ENCODE data around the gene RNGTT. TPM values are rescaled to one million over a fixed set of nuclear protein-coding genes. Genes with fewer than 3 reads are reported as not detected.
"Not testable (repeated sequence)": the region's sequence is repeated elsewhere in the genome, so short reads cannot be mapped to it uniquely, and the experiment has no call there.

The RNGTT gene
- total RNA-seq, 1 donor from 2014 or later = 6.1 TPM

- no peak for DNase-seq (ENCODE audit: low spot score)
- ATAC-seq = no peak
Observed at GRCh38 chr6:88972504-88973423, 9.3 kb upstream of the RNGTT start.

- no peak for DNase-seq (ENCODE audit: low spot score)
- no peak for ATAC-seq
Observed at GRCh38 chr6:88970301-88970700, 6.9 kb upstream of the RNGTT start.

- DNase-seq (ENCODE audit: low spot score); ATAC-seq: not testable (repeated sequence)
Observed at GRCh38 chr6:88969255-88969654, 5.8 kb upstream of the RNGTT start.

GRCh38 chr6:88967891-88968290 is 4.5 kb upstream of the RNGTT start:
- no peak for ATAC-seq

GRCh38 chr6:88965691-88966090 is 2.3 kb upstream of the RNGTT start:
- ATAC-seq (no peak), DNase-seq (ENCODE audit: low spot score) (no peak)

More at GRCh38 chr6:88967891-88968290, 4.5 kb upstream of the RNGTT start:
- DNase-seq (ENCODE audit: low spot score) = no peak

GRCh38 chr6:88964509-88964908 is 1.1 kb upstream of the RNGTT start:
- ATAC-seq = no peak
- DNase-seq (ENCODE audit: low spot score) = no peak

GRCh38 chr6:88958842-88959241 is 4.6 kb downstream of the RNGTT start:
- no peak for ATAC-seq
- no peak for DNase-seq (ENCODE audit: low spot score)

- ATAC-seq (no peak), DNase-seq (ENCODE audit: low spot score) (no peak)
Observed at GRCh38 chr6:88953550-88954386, 9.7 kb downstream of the RNGTT start.

- no peak for DNase-seq (ENCODE audit: low spot score)
- no peak for ATAC-seq
Observed at GRCh38 chr6:88952065-88952704, 11.2 kb downstream of the RNGTT start.

GRCh38 chr6:88945415-88946008 is 17.9 kb downstream of the RNGTT start:
- no peak for ATAC-seq
- DNase-seq (ENCODE audit: low spot score) = no peak

- ATAC-seq (no peak), DNase-seq (ENCODE audit: low spot score) (no peak)
Observed at GRCh38 chr6:88933521-88933920, 29.9 kb downstream of the RNGTT start.

GRCh38 chr6:88932019-88932418 is 31.4 kb downstream of the RNGTT start:
- not testable (repeated sequence) for DNase-seq (ENCODE audit: low spot score); ATAC-seq

GRCh38 chr6:88922775-88923548 is 40.5 kb downstream of the RNGTT start:
- DNase-seq (ENCODE audit: low spot score) (no peak), ATAC-seq (no peak)

GRCh38 chr6:88921734-88922133 is 41.7 kb downstream of the RNGTT start:
- DNase-seq (ENCODE audit: low spot score) = no peak
- no peak for ATAC-seq

- ATAC-seq (peak; percentile 76), DNase-seq (ENCODE audit: low spot score) (no peak)
Observed at GRCh38 chr6:88920774-88921733, 42.4 kb downstream of the RNGTT start.

- no peak for ATAC-seq
- DNase-seq (ENCODE audit: low spot score) = no peak
Observed at GRCh38 chr6:88920088-88920487, 43.3 kb downstream of the RNGTT start.

GRCh38 chr6:88919032-88919431 is 44.4 kb downstream of the RNGTT start:
- ATAC-seq (peak; percentile 62), DNase-seq (ENCODE audit: low spot score) (no peak)

GRCh38 chr6:88916615-88917208 is 46.7 kb downstream of the RNGTT start:
- DNase-seq (ENCODE audit: low spot score) = no peak
- ATAC-seq = no peak
